Erythroblast (primary cell): ENCODE data around the gene INHBE.

ENCODE experiments used
- DNase-seq, 2 experiments: peaks; one replicate each; lab custom pipeline; 2025; lab: John Stamatoyannopoulos, UW
- GATA1 ChIP-seq: IDR thresholded peaks from 2 replicates; pipeline ENCODE4 v1.6.1; 2011; ENCODE audit warnings: low read depth, mild to moderate bottlenecking, control low read depth, low read length, moderate library complexity
- POLR2A ChIP-seq: IDR thresholded peaks from 2 replicates; pipeline ENCODE4 v1.6.1; 2011; ENCODE audit warnings: mild to moderate bottlenecking, low read length

Gene INHBE

GRCh38 chr12:57460841-57461275, 5.8 kb downstream of the INHBE start:
- no peak for DNase-seq
- TF ChIP-seq GATA1 (no peak), POLR2A (no peak)

- DNase-seq, result peak; percentile 40 to 59
- TF ChIP-seq POLR2A (no peak), GATA1 (no peak)
Measured at GRCh38 chr12:57461276-57461916, 6.3 kb downstream of the INHBE start.

GRCh38 chr12:57461917-57462250, 6.8 kb downstream of the INHBE start:
- no peak for TF ChIP-seq GATA1
- no peak for TF ChIP-seq POLR2A
- DNase-seq, result no peak

GRCh38 chr12:57462251-57462911, 7.3 kb downstream of the INHBE start:
- DNase-seq, result peak; percentile 80 to 90
- TF ChIP-seq POLR2A (no peak), GATA1 (no peak)

- DNase-seq, result no peak
- TF ChIP-seq GATA1, result no peak
- TF ChIP-seq POLR2A, result no peak
Measured at GRCh38 chr12:57462912-57463253, 7.8 kb downstream of the INHBE start.

- DNase-seq, result no peak
- TF ChIP-seq GATA1 (no peak), POLR2A (no peak)
Measured at GRCh38 chr12:57464569-57464968, 9.5 kb downstream of the INHBE start.

GRCh38 chr12:57465030-57465746, 10.1 kb downstream of the INHBE start:
- no peak for DNase-seq
- TF ChIP-seq POLR2A (no peak), GATA1 (no peak)

GRCh38 chr12:57465747-57466505, 10.8 kb downstream of the INHBE start:
- DNase-seq, result no peak

GRCh38 chr12:57467212-57467874, 12.2 kb downstream of the INHBE start:
- no peak for DNase-seq
- TF ChIP-seq POLR2A, result no peak

More at GRCh38 chr12:57465747-57466505, 10.8 kb downstream of the INHBE start:
- TF ChIP-seq POLR2A (no peak), GATA1 (no peak)

- DNase-seq, result no peak
- TF ChIP-seq GATA1 (no peak), POLR2A (no peak)
Measured at GRCh38 chr12:57467915-57468314, 12.8 kb downstream of the INHBE start.

- DNase-seq, result peak; percentile 40 to 64
- TF ChIP-seq POLR2A (no peak), GATA1 (no peak)
Measured at GRCh38 chr12:57469296-57470164, 14.4 kb downstream of the INHBE start.

- TF ChIP-seq POLR2A, result no peak
- no peak for TF ChIP-seq GATA1
- no peak for DNase-seq
Measured at GRCh38 chr12:57470286-57470969, 15.3 kb downstream of the INHBE start.
